CD4-positive, alpha-beta T cell treated with Interleukin-15 for 4 hours (primary cell): ENCODE data around the gene FARS2.

Experiments
- DNase-seq: peaks from one replicate; pipeline ENCODE4 v3.0.0-alpha.2; 2020; ENCODE audit warnings: low spot score

Gene FARS2

DNA sequence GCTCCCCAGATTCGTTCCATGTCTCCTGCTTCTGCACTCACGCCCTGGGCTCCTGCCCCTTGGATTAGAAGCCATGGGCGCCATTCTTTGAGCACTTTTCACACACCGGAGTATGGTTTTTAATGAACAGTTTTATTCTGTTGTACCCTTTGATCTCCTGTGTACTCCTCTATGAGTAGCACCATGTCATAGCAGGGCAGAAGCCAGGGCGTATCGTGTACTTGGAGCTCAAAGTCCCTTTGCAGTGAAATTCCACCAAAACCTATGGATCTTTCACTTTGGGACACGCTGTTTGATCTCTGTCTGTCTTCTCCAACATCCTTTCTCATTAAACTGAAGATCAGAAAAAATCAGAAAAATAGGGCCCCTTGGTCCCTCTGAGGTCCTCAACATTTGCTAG lies 470.1 kb downstream of the FARS2 start:
- DNase-seq: no peak

DNA sequence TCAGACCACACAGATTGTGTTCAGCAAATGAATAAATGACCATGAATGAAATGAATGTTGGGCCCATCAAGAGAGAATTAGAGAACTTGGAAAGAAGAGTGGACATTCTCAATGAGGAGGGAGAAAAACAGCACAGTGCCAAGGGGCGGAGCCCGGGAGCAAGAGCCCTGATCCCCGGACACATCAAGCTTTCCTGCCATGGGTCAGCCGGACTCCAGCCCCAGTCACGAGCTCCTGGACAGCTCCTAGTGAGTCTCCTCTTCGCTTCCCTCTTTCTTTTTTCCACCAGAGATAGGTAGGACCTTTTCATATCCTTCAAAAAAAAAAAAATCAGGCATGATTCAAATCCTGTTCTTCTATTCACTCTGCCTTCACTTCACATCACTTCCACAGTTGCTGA lies 471.2 kb downstream of the FARS2 start:
- DNase-seq: no peak

GRCh38 chr6:5736016-5736738 lies 474.9 kb downstream of the FARS2 start:
- DNase-seq: no peak

DNA sequence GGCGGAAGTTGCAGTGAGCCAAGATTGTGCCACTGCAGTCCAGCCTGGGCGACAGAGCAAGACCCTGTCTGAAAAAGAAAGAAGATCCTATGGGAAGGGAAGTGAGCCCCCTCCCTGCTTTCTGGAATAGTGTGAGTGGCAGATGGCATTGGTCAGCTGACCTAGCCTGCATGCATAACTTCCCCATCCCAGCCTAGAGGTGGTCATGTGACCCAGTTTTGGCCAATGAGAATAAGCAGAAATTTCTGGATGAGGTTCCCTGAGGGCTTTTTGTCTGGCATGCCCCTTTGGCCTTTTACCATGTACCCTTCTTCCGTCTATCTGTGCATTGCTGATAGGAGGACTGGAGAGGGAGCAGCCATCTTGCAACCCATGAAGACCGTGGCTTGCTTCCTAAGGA lies 476.1 kb downstream of the FARS2 start:
- no peak for DNase-seq

GRCh38 chr6:5738211-5738610 lies 476.9 kb downstream of the FARS2 start:
- no peak for DNase-seq

GRCh38 chr6:5744497-5744896 lies 483.2 kb downstream of the FARS2 start:
- no peak for DNase-seq

DNA sequence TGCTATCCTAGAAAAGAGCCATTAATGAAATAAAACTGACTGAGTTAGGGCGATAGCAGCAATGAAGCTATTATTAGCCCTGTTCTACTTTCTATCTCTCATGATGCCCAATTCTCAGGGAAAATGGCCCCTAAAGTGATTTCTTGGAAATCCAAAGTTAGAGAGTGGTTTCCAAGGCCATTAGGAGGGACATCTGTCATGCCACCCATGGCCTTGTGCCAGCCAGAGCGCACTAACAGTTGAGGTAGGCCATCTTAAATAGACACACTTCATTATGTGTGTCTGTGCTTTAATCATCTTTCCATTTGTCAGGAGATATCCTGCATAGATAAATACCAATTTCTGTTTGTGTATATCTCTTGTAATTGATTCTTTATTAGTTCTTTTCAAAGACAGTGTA lies 483.8 kb downstream of the FARS2 start:
- no peak for DNase-seq

GRCh38 chr6:5746053-5746758 lies 484.9 kb downstream of the FARS2 start:
- no peak for DNase-seq

DNA sequence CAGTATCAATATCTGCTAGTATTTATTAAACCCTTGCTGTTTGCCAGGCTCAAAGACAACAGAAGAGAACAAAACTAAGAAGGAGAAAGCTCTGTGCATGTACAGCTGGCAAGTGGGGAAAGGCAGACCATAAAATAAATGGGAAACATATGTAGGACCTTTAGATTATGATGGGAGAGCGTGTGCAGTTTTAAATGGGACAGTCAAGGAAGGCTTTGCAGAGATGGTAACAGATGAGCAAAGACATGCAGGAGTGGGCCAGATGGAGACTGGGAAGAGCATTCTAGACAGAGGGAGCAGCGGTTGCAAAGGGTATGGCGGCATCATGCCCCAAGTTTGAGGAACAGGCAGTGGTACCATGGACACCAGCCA lies 485.4 kb downstream of the FARS2 start:
- DNase-seq: no peak

- DNase-seq: no peak
Measured at GRCh38 chr6:5747379-5747778, 486.1 kb downstream of the FARS2 start.

DNA sequence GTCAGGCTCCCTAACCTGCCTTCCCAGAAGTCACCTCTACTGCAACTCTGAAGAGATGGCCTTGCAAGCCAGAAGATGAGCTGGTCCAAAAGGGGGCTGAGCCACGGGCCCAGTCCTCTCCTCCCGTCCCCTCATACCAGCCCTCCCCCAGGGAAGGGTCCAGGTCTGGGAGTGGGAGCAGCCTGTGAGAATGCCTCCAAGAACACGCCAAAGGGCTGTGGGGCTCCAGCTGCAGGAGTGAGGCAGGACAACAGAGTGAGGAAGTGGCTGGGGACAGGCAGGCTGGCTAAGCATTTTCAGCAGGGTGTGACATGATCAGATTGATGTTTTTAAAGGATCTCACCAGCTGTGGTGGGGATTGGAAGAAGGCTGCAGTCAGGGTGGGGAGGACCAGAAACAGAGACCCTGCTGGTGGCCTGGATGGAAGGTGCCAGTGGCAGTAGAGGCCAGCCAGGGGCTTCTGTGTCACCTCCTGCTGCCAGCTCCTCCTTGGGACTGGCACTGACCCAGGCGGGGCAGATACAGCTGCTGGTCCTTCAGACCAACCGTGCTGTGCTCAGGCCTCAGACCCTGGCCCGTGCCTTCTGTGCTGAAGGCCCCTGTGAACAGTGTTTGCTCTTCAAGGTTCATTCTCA lies 487.8 kb downstream of the FARS2 start:
- DNase-seq: no peak

GRCh38 chr6:5749651-5750215 lies 488.4 kb downstream of the FARS2 start:
- DNase-seq: no peak

GRCh38 chr6:5751525-5752390 lies 490.4 kb downstream of the FARS2 start:
- no peak for DNase-seq

- DNase-seq: no peak
Measured at GRCh38 chr6:5752391-5752680, 491.0 kb downstream of the FARS2 start.

- no peak for DNase-seq
Measured at GRCh38 chr6:5753209-5753608, 491.9 kb downstream of the FARS2 start.

DNA sequence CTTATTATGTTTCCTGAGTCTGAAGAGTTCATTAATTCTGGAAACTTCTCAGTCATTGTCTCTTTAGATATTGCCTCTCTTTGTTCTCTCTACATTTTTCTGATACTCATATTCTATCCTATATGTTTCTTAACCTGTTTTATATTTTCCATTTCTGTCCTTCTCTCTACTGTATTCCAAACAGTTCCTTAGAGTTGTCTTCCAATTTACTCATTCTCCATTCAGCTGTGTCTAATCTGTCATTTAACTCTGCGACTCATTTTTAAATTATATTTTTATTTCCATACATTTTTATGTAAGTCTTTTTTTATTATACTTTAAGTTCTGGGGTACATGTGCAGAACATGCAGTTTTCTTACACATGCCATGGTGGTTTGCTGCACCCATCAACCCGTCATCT lies 493.6 kb downstream of the FARS2 start:
- no peak for DNase-seq

DNA sequence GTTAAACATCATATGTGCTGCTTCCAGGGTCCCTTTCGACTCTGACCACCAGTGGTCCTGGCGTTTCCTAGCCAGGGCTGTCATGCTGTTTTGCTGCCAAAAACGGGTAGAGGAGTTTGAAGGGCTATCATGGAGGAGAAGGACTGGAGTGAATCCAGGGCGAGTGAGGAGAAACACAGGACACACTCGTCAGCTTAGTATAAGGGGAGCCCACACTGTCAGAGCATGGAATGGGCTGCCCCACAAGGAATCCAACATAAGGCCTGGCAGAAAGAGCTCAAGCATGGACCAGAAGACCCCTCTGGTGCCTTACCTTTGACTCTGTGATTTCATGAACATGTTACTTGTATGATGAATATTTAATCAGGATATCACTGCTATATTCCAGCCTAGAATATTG lies 498.3 kb downstream of the FARS2 start:
- no peak for DNase-seq

GRCh38 chr6:5761370-5761769 lies 500.1 kb downstream of the FARS2 start:
- DNase-seq: no peak

DNA sequence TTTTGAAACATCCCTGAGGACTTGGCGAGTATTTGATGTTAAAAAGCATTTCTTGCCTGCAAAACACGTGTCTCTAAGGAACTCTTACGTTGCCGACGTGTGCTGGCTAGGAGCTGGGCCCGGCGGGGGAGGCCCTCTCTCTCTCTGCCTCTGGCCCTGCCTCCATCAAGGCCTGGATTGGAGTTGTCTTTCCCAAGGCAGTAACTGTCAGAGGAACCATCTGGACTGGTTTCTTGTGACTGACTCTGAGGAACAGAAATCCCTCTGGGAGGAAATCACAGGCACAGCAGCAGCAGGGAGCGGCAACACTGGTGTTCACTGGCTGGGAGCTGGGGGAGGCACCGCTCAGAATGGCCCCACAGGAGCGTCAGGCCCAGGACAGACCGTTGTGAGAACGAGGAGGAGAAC lies 501.3 kb downstream of the FARS2 start:
- DNase-seq: no peak

DNA sequence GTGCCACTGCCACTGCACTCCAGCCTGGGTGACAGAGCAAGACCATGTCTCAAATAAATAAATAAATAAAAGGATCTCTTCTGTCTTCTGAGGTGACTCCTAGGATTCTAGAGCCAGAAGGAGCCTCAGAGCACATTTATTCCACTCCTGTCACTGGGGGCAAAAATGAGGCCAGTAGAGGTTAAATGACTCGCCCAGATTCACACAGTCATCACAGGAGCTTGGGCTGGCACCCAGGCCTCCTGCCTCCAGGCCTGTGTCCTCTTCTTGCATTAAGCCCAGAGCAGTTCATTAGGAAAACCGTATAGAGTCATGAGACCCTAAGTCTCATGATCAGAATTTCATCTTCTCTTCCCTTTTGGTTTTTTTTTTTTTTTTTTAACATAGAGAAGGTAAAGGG lies 502.1 kb downstream of the FARS2 start:
- DNase-seq: no peak

DNA sequence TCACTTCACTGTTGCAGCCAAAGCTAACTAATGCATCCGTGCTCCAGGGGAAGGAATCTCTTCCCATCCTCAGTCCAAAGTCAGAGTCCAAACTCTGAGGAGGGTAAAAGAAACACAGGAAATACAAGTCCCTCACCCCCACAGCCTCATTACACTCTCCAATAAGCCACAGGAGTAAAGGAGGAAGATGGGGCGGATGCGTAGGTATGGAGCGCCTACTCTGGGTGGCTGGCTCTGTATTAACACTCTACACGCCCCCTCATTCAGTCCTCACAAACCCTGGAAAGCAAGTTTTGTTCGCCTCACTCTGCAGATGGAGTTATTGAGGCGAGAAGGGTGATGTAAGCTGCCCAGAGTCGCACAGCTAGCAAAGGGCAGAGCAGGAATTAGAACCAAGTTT lies 502.6 kb downstream of the FARS2 start:
- no peak for DNase-seq

GRCh38 chr6:5764401-5764955 lies 503.2 kb downstream of the FARS2 start:
- no peak for DNase-seq
